Measurements from ENCODE around the gene SLC22A17. TPM values are rescaled to one million over a fixed set of nuclear protein-coding genes. Genes with fewer than 3 reads are reported as not detected.
"Not testable (repeated sequence)": the region's sequence is repeated elsewhere in the genome, so short reads cannot be mapped to it uniquely, and the experiment has no call there.

Gene SLC22A17
- total and polyA plus RNA-seq, 2 of the 13 experiments (the other 11 are each of a cell fraction or from before 2014, with no cell fraction given), result 0.95 to 1.1 TPM

- TF ChIP-seq ZBTB43 (CRISPR knock-in tag; conservative IDR thresholded peaks at IDR 0.05), result no peak
- TF ChIP-seq SETDB1 (CRISPR knock-in tag; IDR thresholded peaks at IDR 0.05; ENCODE audit: borderline replicate concordance), result no peak
- TF ChIP-seq CSRNP1 (CRISPR knock-in tag; IDR thresholded peaks at IDR 0.05), result no peak
- no peak for TF ChIP-seq PTBP1 (IDR thresholded peaks at IDR 0.05; ENCODE audit: low read depth, low read length, poor library complexity, severe bottlenecking)
- TF ChIP-seq SKI (IDR thresholded peaks at IDR 0.05; ENCODE audit: partially characterized antibody), result no peak
- no peak for TF ChIP-seq ZNF326 (CRISPR knock-in tag; IDR thresholded peaks at IDR 0.05; ENCODE audit: borderline replicate concordance)
- TF ChIP-seq ZNF564 (CRISPR knock-in tag; IDR thresholded peaks at IDR 0.05), result no peak
- no peak for TF ChIP-seq ZNF275 (CRISPR knock-in tag; IDR thresholded peaks at IDR 0.05; ENCODE audit: borderline replicate concordance)
These were observed 39.9 kb upstream of the SLC22A17 start (continued) for GRCh38 chr14:23392613-23393012.

GRCh38 chr14:23389871-23390270 is 37.2 kb upstream of the SLC22A17 start:
- H3K9ac ChIP-seq (ENCODE audit: insufficient read depth, low read depth, low read length); POLR2A ChIA-PET; H3K4me1 ChIP-seq (ENCODE audit: insufficient read depth, low read length); FAIRE-seq; H3K4me3 ChIP-seq (replicated peaks in 1 of 3; ENCODE audit: insufficient read depth in 1 of 3, low read depth in 2 of 3, low read length in 3 of 3); CTCF ChIA-PET (ENCODE audit: low intra/inter-chr PET ratio, low total read pairs); H3K4me2 ChIP-seq (ENCODE audit: low read depth, low read length); BruUV-seq (replicated peaks); DNase-seq (ENCODE audit: low spot score); ATAC-seq; H3K79me2 ChIP-seq (ENCODE audit: insufficient read depth, low read length); H3K36me3 ChIP-seq (replicated peaks in 1 of 2; ENCODE audit: control insufficient read depth in 1 of 2, insufficient read depth in 2 of 2, low read length in 2 of 2); H3K27ac ChIP-seq (ENCODE audit: extremely low read length, insufficient read depth, low read length); H4K20me1 ChIP-seq (ENCODE audit: insufficient read depth, low read length); H2AFZ ChIP-seq (ENCODE audit: low read length); in situ Hi-C loops (cut with HindIII; ENCODE audit: extremely low pct_ligation_motif_present, low pct_unique_long_range_greater_than_20kb); H3K9me3 ChIP-seq (ENCODE audit: low read length); intact Hi-C loops (cut with micrococcal nuclease; ENCODE audit: unreplicated experiment); TF ChIP-seq CREB1, ATF7 (CRISPR knock-in tag; IDR thresholded peaks at IDR 0.05): not testable (repeated sequence)
- 47% methylated on average over 4 of the region's 19 CpGs for WGBS (ENCODE audit: low lambda C conversion rate)
- peaks cover 34 to 93% of the 10 kb centered on the region in 2 experiments for H3K27me3 ChIP-seq (ENCODE audit: control insufficient read depth in 1 of 2, insufficient read depth in 2 of 2, low read length in 2 of 2)
- TF ChIP-seq CREB1 (IDR thresholded peaks at IDR 0.05), result peak; percentile 96
- peak; percentile 100 for TF ChIP-seq ATF7 (IDR thresholded peaks at IDR 0.05)
